Measurements from ENCODE around the gene BAIAP2L2.
"Not testable (repeated sequence)": the region's sequence is repeated elsewhere in the genome, so short reads cannot be mapped to it uniquely, and the experiment has no call there.

Gene BAIAP2L2

DNA sequence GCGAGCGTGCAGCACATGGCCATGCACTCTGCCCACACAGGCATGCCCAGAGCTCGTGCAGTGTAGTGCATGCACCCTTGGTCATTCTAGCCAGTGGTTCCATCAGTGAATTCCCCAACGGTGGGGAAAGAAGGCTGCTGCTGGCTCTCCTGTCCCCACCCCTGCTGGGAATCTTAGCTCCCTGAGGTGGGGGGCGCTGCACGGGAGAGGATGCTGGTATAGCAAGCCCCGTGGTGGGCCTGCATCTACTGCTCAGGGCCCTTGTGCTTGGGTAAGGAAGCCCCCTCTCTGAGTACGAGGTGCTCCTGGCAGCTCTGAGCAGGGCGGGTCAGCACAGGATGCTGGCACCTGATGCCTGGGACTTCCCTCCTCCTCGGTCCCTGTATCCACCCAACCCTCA, 18.5 kb upstream of the BAIAP2L2 start:
- no peak for DNase-seq (ENCODE audit: low read depth, low spot score)

DNA sequence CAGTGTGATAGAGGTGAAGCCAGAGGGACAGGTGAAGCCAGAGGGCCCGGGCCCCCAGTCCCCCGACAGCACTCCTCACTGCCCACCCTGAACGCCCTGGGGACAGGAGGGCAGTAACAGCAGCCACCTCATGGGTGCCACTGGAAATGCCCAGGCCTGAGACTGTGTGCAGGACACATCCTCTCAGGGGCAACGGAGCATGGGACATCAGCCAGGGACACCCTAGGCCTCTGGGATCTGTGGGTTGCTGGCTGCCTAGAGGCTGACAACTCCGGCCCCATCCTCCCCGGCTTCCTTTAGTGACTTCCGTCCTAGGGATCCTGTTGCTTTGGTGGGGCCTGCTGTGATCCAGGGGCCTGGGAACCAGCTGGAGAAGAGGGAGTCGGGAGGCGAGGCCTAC, 17.4 kb upstream of the BAIAP2L2 start:
- no peak for DNase-seq (ENCODE audit: low read depth, low spot score)

DNA sequence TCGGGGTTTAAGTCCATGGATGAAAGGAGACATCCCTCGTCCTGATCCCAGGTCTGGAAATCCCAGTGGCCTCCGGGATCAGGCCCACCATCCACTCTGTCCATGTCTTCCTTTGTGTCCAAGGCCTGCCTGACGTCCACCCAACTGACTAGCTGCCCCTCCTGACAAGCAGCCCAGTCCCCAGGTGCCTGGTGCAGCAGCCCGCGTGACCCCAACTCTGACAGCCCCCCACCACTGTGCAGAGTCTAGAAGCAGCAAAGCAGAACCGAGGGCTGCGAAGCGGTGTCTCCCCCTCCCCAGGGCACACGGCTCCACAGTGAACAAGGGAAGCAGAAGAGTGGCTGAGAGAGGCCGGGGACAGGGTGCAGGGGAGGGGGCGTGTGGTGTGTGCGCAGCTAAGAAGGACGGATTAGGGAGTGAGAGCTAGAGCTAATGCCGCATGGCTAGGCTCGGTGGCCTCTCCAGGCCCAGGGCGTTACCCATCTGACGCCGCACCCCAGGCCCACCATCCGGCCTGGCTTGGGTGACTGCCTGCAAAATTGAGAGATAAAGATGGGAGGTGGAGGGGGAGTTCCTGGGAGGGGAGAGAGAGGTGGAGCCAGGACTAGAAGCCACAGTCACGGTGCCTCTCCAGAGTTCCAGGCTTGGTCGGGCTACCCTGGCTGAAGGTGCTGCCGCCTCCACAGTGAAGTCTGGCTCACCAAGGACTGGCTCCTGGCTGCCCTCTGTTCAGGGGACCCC, 16.6 kb upstream of the BAIAP2L2 start:
- DNase-seq (ENCODE audit: low read depth, low spot score) = no peak

DNA sequence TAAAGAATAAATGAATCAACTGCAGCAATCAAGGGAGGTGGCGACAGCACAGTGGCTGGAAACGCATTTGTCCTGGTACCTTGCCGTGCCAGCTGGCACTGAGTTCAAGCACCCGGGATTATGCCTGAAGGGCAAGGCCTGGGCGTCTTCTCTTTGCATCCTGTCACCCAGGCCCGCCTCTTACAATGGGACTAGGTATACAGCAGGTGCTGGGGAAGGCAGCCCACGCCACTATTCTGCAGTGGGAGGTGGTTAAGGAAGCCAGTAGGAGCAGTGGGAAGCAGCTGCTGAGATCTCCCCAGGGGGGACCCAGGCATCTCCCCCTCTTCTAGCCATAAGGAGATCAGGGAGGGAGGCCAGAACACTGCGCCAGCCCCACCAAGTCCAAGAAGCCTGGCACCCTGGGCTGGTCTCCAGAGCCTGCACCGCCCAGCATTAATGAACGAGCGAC, 15.3 kb upstream of the BAIAP2L2 start:
- DNase-seq (ENCODE audit: low read depth, low spot score) = no peak

DNA sequence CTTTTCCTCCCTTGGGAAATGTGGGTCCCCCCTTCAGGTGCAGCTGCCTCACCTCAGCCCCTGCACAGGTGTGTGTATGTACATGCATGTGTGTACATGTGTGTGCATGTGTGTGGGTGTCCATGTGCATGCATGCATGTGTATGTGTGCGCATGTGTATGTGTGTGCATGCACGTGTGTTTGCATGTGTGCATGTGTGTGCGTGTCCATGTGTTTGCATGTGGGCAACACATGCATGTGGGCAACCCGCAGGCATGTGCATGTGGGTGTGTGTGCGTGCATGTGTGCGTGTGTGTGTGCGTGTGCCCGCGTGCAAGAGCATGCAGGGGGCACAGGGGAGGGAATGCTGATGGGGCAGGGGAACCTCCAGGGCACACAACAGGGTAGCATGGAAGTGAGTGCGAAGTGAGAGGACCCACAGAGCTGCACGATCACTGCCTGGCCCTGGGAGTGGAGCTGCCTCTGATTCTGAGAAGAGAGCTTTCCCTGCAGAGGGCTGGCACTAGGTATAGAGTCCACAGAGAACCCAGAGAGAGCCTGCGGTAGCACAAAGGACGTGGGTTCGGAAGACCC, 14.6 kb upstream of the BAIAP2L2 start:
- DNase-seq (ENCODE audit: low read depth, low spot score) = no peak

DNA sequence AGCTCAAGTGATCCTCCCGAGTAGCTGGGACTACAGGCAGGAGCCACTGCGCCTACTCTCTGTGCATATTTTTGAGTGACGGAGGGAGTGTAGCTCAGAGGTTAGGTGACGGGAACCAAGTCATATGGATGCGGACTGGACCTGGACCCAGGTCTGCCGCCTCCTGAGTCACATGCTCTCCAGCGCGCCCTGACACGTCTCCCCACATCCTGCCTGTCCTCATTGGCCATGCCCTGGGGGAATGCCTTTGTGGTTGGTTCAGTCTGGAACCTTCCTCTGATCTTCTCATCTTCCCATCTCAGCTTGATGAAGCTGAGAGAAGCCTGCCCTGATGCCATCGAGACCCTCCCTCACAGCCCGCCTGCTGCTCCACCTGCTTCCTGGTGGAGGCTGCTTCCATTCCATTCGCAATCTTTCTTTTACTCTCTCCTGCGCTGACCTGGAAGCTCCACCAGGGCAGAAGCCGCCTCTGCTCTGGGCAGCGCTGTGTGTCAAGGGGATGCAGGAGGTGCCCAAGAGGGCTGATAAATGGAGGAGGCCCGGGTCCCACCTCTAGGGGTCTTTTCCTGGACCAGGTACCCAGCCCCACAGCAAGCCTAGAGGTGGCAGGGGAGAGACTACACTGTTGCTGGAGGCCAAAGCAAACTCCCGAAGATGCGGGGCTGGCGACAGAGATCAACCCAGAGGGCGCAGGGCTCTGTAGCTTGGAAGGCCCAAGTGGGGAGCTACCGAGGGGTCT, 13.9 kb upstream of the BAIAP2L2 start:
- no peak for DNase-seq (ENCODE audit: low read depth, low spot score)

DNA sequence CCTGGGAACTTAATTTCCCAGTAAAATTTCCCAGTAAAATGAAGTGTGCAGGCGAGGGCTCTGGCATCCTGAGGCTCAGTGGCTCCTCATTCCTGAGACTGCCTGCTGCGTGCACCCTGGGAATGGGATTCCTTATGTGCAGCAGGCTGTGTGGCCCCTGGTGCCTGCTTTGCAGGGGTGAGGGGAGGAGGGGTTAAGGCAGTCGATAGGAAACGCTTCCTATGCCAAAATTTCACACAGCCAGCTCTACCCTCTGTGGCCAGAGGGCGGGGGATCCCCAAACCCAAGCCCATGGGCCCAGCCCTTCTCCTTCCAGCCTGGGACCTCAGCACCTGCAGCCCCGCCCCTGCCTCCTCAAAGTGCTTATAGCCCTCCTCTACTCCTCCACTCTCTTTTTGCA, 12.1 kb upstream of the BAIAP2L2 start:
- DNase-seq (ENCODE audit: low read depth, low spot score) = no peak

DNA sequence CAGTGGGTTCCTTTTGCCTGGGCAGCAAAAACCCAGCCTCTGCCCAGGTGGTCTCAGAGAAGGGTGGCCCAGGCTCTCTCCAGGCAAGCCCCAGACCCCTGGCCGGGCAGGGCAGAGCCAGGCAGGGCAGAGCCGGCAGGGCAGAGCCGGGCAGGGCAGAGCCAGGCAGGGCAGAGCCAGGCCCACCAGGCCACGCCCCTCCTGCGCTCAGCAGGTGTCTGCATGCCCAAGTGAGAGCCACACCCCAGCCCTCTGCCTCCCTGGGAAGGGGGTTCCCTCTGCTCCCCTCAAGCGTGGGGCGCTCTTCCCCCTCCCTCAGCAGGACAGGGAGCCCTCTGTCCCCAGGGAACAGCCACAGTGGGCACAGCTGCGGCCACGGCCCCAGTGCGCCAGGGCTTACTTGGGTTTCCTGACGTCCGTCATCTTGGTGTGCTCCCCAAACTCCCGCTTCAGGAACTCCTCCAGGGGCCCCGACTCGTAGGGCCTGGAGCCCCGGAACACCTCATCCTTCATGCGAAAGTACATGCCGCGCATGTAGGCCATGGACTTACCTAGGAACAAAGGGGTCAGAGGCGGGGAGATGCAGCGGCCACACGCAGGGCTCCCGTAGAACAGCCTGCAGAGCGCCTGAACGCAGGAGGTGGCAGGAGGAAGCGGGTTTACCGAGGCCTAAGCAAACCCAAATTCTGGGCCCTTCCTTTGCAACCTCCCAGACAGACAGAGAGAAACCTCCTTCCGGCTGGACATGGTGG, 10.1 kb upstream of the BAIAP2L2 start:
- DNase-seq (ENCODE audit: low read depth, low spot score) = no peak

DNA sequence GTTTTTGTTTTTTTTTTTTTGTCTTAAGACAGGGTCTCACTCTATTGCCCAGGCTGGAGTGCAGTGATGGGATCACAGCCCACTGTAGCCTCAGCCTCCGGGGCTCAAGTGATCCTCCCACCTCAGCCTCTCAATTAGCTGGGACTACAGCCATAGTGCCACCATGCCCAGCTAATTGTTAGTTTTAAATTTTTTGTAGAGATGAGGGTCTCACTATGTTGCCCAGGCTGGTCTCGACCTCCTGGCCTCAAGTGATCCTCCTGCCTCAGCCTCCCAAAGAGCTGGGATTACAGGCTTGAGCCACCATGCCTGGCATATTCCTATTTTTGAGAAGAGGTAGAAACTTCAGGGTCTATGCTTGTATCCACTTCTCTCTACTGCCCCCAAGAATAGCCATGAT, 8.3 kb upstream of the BAIAP2L2 start:
- not testable (repeated sequence) for DNase-seq (ENCODE audit: low read depth, low spot score)

DNA sequence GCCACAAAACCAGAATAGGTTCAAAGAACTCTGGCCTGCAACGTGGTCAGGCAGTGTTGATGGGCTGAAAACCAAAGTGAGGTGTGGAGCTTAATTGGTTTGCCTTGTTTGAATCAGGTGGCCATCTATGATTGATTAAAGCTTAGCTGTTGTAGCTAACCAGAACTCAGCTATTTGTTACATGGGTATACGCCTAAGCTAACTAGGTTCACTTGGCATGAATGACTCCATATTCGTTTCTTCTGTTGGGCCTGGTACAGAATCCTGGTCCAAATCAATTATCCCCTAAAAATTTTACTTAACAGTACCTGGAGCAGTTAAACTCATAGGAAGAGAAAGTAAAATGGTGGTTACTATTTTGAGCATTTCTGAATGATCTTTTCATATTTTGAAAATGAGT, 7.7 kb upstream of the BAIAP2L2 start:
- DNase-seq (ENCODE audit: low read depth, low spot score) = no peak

DNA sequence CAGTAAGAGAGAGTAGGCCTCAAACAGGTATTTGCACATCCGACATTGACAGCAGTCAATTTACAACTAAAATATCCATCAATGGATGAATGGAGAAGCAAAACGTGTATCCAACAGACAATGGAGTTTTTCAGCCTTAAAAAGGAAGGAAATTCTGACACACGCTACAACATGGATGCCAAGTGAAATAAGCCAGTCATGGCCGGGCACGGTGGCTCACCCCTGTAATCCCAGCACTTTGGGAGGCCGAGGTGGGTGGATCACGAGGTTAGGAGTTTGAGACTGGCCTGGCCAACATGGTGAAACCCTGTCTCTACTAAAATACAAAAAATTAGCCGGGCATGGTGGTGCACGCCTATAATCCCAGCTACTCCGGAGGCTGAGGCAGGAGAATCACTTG, 7.1 kb upstream of the BAIAP2L2 start:
- DNase-seq (ENCODE audit: low read depth, low spot score) = not testable (repeated sequence)

DNA sequence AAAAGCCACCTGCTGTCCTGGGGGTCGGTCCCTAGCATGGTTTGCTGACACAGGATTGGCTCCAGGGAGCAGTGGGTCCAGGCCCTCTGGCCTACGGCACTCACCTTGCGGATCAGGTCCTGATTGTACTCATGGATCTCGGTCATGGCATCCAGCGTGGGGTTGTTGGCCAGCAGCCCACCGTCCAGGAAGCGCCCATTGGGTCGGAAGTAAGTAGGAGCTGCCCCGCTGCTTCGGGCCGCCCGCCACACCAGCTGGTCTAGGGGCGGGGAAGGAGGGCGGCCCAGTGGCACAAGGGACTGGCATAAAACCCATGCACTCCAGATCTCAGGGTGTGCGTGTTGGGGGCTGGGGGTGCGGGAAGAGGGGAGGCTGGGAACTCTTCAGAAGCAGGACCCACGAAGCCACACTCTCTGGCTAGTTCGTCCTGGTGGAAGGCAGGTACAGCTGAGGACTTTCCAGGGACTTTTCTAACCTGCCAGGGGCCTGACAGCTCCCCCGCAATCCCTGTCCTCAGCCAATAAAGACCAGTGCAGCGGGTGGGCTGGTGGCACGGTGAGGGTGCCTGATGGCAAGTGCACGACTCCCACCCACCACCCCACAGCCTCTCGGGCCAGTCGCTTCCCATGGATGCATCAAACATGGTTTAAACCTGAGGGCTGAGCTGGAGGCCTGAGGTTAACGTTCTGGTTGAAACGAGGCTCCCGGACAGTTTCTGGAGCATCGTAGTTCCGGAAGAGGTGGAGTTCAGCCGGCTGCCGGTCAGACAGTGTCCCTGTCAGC, 5.1 kb upstream of the BAIAP2L2 start:
- DNase-seq (ENCODE audit: low read depth, low spot score) = no peak

DNA sequence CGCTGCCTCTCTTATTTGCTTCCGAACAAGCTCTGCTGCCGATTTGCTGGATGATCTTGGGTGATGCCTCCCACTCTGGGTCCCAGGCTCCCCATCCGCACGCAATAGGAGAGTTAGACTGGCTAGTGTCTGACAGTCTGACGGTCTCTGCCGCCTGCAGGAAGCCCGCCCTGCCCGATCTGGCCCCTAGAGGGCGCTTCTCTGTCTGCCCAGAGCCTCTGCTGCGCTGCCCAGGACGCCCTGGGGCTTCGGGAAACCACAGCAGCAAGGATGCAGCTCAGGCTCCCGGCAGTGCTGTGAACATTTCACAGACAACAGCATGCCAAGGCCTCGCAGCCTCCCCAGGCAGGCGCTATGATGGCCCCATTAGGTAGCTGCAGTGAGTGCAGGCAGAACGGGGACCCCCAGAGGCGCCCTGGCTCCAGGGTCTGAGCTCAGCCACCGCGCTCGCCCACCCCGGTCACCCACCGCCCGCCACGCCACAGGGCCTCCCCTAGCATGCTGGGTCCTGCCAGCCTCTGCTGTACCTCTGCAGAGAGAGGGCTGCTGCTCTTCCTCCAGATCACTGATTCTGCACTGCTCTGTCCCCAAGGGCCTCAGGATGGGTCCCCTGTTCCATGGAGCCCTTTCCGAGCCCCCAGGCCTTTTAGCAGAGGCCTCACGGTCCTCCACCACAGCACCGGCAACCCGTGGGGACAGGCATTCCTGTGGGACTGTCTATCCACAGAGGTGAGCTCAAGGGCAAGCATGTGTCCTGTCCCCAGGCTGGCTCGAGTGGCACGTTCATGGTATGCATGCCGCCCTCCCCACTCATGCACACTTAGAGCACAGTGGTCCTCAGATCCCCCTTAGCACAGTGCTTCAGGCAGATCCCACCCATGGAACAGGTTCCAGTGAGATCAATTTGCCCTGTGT, 4.3 kb upstream of the BAIAP2L2 start:
- DNase-seq (ENCODE audit: low read depth, low spot score) = peak; percentile 39

DNA sequence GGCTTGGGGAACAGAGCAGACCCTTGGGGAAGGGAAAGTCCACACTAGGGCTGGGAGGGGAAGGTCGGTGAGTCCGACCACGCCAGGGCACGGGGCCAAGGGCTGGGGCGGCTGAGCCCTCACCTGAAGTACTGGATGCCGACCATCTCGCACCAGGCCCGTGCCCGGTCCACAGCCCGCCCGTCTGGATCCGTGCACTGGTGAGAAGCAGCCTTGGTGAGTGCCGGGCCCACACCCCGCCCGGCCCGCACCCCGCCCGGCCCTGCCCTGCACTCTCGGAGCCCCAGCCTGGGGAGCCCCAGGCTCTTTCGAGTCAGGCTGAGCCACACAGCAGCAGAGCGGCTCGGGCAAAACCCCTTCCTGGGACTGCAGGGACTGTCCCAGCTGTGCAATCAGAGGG, 1.9 kb upstream of the BAIAP2L2 start:
- DNase-seq (ENCODE audit: low read depth, low spot score) = no peak

DNA sequence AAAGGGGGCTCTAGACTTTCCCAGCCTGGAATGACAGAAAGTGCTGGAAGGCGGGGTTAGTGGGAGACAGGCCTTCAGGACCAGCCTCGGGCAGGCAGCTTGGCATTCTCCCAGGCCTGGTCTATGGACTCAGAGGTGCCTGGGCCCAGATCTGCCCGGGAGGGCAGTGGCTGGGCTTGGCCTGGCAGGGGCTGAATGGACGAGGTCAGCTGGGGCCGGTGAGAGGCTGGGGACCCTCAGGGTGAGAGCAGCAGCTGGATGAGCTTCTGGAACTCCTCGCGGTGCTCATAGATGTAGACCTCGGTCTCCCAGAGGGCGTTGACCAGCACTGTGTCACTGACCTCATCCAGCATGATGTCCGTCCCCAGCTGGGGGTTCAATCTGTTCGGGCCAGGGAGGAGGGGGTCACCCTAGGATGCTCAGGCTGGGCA, 1.5 kb upstream of the BAIAP2L2 start:
- DNase-seq (ENCODE audit: low read depth, low spot score) = no peak

DNA sequence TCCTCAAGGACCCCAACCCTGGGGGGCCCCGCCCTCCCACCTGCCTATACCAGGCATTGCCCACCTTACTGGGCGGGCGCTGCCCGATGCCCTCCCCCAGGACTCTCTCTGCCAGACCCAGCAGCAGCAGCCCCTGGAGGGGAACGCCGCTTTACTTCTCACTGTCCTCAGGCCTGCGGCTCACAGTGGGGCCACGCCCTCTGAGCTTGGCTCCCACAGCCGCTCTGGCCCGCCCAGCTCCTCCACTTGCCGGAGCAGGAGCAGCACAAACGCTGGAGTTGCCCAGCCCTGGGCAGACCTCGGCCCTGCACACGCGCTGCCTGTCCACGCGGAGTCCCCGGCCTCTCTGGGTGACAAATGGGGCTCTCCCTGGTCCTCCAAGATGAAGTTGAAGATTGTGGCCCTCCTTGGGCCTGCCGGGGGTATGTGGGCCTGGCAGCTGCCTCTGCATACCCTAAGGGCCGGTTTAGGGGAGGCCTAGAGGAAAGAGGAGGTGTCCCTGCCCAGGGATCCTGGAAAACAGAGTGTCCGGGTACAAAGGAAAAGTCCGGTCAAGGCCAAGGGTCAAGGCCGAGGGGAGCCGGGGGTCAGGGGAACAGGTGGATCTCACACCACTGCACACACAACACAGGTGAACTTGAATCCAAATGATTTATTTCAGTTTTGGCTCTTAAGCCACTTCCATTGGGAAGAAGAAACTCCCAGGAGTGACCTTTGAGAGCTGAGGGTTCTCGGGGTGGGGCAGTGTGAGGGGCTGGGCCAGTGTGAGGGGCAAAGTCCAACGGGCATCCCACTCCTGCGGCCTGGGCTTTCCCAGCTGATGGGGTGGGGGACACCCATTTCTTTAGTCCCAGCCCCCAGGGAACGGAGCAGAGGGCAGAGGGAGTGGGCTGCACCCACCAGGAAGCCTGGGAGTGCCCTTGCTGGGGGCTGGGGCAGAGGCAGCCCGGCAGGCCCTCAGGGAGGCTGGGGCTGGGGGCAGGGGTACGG, 674 bp upstream of the BAIAP2L2 start:
- no peak for DNase-seq (ENCODE audit: low read depth, low spot score)

DNA sequence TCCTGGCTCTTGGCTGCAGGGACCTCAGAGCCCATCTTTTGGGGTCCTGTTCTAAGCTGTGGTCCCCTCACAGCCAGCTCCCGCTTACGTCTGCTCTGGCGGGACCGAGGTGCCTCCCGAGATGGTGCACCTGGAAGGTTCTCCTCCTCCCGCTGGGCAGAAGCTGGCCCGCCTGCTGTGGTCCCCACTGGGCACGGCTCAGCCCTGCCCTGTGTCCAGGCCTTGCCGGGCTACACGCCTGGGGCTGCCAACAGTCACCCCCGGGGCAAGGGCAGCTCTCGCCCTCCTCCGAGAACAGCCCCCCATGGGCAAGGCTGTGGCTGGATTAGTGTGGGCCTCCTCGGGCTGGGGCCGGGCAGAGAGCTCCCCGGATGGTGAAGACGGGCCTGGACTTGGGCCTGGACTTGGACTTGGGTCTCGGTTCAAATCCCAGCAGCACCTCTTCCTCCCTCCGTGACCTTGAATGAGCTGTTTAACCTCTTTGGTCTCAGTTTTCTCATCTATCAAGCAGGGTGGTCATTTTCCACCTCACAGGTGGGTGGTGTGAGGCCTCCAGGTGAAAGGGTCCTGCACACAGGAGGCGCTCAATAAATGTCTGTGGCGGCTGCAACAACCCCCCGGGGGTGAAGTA, 998 bp downstream of the BAIAP2L2 start:
- DNase-seq (ENCODE audit: low read depth, low spot score) = no peak

DNA sequence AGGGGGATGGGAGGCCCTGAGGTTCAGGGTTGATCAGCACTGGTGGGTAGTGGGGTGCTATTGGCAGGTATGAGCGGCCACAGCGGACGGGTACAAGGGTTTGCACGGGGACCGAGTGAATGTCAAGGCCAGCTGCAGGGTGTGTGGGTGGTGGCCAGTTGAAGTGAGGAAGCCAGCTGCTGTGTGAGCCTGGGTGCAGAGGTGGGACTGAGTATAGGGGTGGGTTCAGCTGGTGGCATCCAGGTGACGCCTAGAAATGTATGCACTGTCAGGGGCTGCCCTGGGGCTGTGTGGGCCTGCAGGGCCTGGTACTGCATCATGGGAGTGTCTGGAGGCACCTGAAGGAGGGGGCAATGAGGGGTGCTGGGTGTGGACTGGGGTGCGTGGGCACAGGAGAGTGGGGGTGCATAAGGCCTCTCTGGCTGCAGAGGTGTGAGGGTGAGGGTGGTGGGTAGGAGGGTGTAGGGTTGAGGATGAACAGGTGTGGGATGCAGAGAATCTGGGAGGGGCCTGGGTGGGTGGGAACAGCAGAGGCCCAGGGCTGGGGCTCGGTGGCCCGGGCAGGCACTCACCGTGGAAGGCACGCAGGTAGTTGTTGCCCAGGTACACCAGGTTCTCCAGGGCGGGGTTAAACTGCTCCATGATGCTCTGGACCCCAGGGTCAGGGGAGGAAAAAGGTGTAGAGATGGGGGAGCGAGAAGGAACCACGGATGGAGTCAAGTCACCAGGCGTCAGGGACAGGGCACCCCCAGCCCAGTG, 1.7 kb downstream of the BAIAP2L2 start:
- DNase-seq (ENCODE audit: low read depth, low spot score) = no peak

All from activated naive CD8-positive, alpha-beta T cell treated with anti-CD3 and anti-CD28 coated beads, Interleukin-2, amount 50 U/mL, for 16 hours (primary cell).